WI38 (cell line): Measurements from ENCODE around the gene BEND6.

ENCODE experiments used
- H3K4me3 ChIP-seq: 2 replicates; pipeline ENCODE4 v1.5.1; 2011; ENCODE audit warnings: low read depth, mild to moderate bottlenecking, control low read depth, low read length
- CTCF ChIP-seq: IDR thresholded peaks from 2 replicates; pipeline ENCODE4 v1.5.1; 2012; ENCODE audit warnings: low read depth, mild to moderate bottlenecking, control low read depth, low read length

Gene BEND6

GRCh38 chr6:56932910-56933477 is 21.9 kb upstream of the BEND6 start:
- H3K4me3 ChIP-seq, result no peak overlapping the region
- TF ChIP-seq CTCF, result no peak

- no peak for TF ChIP-seq CTCF
Measured at GRCh38 chr6:56933650-56934049, 21.3 kb upstream of the BEND6 start.

GRCh38 chr6:56934876-56935275 is 20.0 kb upstream of the BEND6 start:
- TF ChIP-seq CTCF, result no peak
- H3K4me3 ChIP-seq, result no peak overlapping the region

More at GRCh38 chr6:56933650-56934049, 21.3 kb upstream of the BEND6 start:
- no peak overlapping the region for H3K4me3 ChIP-seq

GRCh38 chr6:56936466-56936865 is 18.4 kb upstream of the BEND6 start:
- TF ChIP-seq CTCF, result no peak
- H3K4me3 ChIP-seq, result no peak overlapping the region

GRCh38 chr6:56938649-56939191 is 16.2 kb upstream of the BEND6 start:
- no peak overlapping the region; the same call in 1 of the 2 replicates for H3K4me3 ChIP-seq

GRCh38 chr6:56940463-56940862 is 14.4 kb upstream of the BEND6 start:
- H3K4me3 ChIP-seq, result no peak overlapping the region
- no peak for TF ChIP-seq CTCF

More at GRCh38 chr6:56938649-56939191, 16.2 kb upstream of the BEND6 start:
- TF ChIP-seq CTCF, result no peak

GRCh38 chr6:56940977-56941376 is 13.9 kb upstream of the BEND6 start:
- H3K4me3 ChIP-seq, result no peak overlapping the region
- TF ChIP-seq CTCF, result no peak
